ENCODE data around the gene ACAN.

ACAN gene

GRCh38 chr15:88874684-88875083 is 71.4 kb downstream of the ACAN start:
- no peak overlapping the region for H3K4me3 ChIP-seq (replicated peaks in 1 of 2; ENCODE audit: low read depth in 2 of 2, low read length in 2 of 2)
- no peak for DNase-seq (ENCODE audit: low read depth in 2 of 2)
- no peak for TF ChIP-seq CTCF (IDR thresholded peaks at IDR 0.05; ENCODE audit: low read depth, low read length)

GRCh38 chr15:88876573-88876972 is 73.3 kb downstream of the ACAN start:
- no peak for DNase-seq (ENCODE audit: low read depth in 2 of 2)
- TF ChIP-seq CTCF (IDR thresholded peaks at IDR 0.05; ENCODE audit: low read depth, low read length), result no peak
- H3K4me3 ChIP-seq (replicated peaks in 1 of 2; ENCODE audit: low read depth in 2 of 2, low read length in 2 of 2), result no peak overlapping the region

- DNase-seq (ENCODE audit: low read depth in 2 of 2), result no peak
- no peak overlapping the region for H3K4me3 ChIP-seq (replicated peaks in 1 of 2; ENCODE audit: low read depth in 2 of 2, low read length in 2 of 2)
- no peak for TF ChIP-seq CTCF (IDR thresholded peaks at IDR 0.05; ENCODE audit: low read depth, low read length)
Observed at GRCh38 chr15:88877415-88877814, 74.2 kb downstream of the ACAN start.

- no peak for DNase-seq (ENCODE audit: low read depth in 2 of 2)
- no peak for TF ChIP-seq CTCF (IDR thresholded peaks at IDR 0.05; ENCODE audit: low read depth, low read length)
- H3K4me3 ChIP-seq (replicated peaks in 1 of 2; ENCODE audit: low read depth in 2 of 2, low read length in 2 of 2), result no peak overlapping the region
Observed at GRCh38 chr15:88877906-88878305, 74.7 kb downstream of the ACAN start.

GRCh38 chr15:88878720-88879184 is 75.5 kb downstream of the ACAN start:
- H3K4me3 ChIP-seq (replicated peaks in 1 of 2; ENCODE audit: low read depth in 2 of 2, low read length in 2 of 2), result no peak overlapping the region
- DNase-seq (ENCODE audit: low read depth in 2 of 2), result peak; percentile 58 to 60
- TF ChIP-seq CTCF (IDR thresholded peaks at IDR 0.05; ENCODE audit: low read depth, low read length), result peak; percentile 87

GRCh38 chr15:88880944-88881740 is 77.9 kb downstream of the ACAN start:
- no peak overlapping the region for H3K4me3 ChIP-seq (replicated peaks in 1 of 2; ENCODE audit: low read depth in 2 of 2, low read length in 2 of 2)
- DNase-seq (ENCODE audit: low read depth in 2 of 2), result no peak
- no peak for TF ChIP-seq CTCF (IDR thresholded peaks at IDR 0.05; ENCODE audit: low read depth, low read length)
